ENCODE measurements around the gene SLIT3. TPM values are rescaled to one million over a fixed set of nuclear protein-coding genes. Genes with fewer than 3 reads are reported as not detected.

The SLIT3 gene
- total and polyA plus RNA-seq, 2 experiments from 2014 or later, result 0.59 to 0.71 TPM

- Histone ChIP-seq H3K4me3 (no peak overlapping the region), H3K27ac (ENCODE audit: low read depth) (no peak overlapping the region), H3K9me2 (ENCODE audit: insufficient read depth) (no peaks in the 10 kb centered on the region; the same call in 1 of the 2 replicates), H3K79me2 (replicated peaks; ENCODE audit: insufficient read depth) (no peaks in the 10 kb centered on the region), H3K4me1 (ENCODE audit: insufficient read depth) (no peaks in the 10 kb centered on the region), H3K27me3 (ENCODE audit: insufficient read depth) (no peaks in the 10 kb centered on the region), H3K4me2 (no peak overlapping the region), H3K36me3 (ENCODE audit: insufficient read depth) (no peaks in the 10 kb centered on the region), H4K20me1 (replicated peaks; ENCODE audit: insufficient read depth) (no peaks in the 10 kb centered on the region; the same call in 1 of the 2 replicates), H2AFZ (no peak overlapping the region), H3F3A (replicated peaks; ENCODE audit: low read depth) (no peaks in the 10 kb centered on the region)
- no peak for TF ChIP-seq ZNF331 (CRISPR knock-in tag; IDR thresholded peaks at IDR 0.05; ENCODE audit: low read depth)
- no peak for TF ChIP-seq EZH2phosphoT487 (IDR thresholded peaks at IDR 0.05; ENCODE audit: unreplicated experiment)
- no peak for TF ChIP-seq ZNF114 (CRISPR knock-in tag; IDR thresholded peaks at IDR 0.05)
- TF ChIP-seq, protein P1, sequence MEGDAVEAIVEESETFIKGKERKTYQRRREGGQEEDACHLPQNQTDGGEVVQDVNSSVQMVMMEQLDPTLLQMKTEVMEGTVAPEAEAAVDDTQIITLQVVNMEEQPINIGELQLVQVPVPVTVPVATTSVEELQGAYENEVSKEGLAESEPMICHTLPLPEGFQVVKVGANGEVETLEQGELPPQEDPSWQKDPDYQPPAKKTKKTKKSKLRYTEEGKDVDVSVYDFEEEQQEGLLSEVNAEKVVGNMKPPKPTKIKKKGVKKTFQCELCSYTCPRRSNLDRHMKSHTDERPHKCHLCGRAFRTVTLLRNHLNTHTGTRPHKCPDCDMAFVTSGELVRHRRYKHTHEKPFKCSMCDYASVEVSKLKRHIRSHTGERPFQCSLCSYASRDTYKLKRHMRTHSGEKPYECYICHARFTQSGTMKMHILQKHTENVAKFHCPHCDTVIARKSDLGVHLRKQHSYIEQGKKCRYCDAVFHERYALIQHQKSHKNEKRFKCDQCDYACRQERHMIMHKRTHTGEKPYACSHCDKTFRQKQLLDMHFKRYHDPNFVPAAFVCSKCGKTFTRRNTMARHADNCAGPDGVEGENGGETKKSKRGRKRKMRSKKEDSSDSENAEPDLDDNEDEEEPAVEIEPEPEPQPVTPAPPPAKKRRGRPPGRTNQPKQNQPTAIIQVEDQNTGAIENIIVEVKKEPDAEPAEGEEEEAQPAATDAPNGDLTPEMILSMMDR (conservative IDR thresholded peaks at IDR 0.05; ENCODE audit: low read depth in 2 of 2), result no peak
- TF ChIP-seq EZH2 (IDR thresholded peaks at IDR 0.05; ENCODE audit: low read depth, unreplicated experiment), result no peak
- TF ChIP-seq NANOG (IDR thresholded peaks at IDR 0.05; ENCODE audit: borderline replicate concordance), result no peak
- TF ChIP-seq JUNB (IDR thresholded peaks at IDR 0.05; ENCODE audit: unreplicated experiment), result no peak
- no peak for TF ChIP-seq ZNF462 (CRISPR knock-in tag; IDR thresholded peaks at IDR 0.05)
- no peak for TF ChIP-seq ETS1 (IDR thresholded peaks at IDR 0.05)
- DNase-seq (ENCODE audit: low spot score) (no peak), ATAC-seq (no peak)
- H3K27ac Mint-ChIP-seq, result no peak overlapping the region
- peaks cover 4% of the 10 kb centered on the region for H3K27me3 Mint-ChIP-seq (ENCODE audit: insufficient read depth, low read depth, poor library complexity)
- H3K36me3 Mint-ChIP-seq (ENCODE audit: low read depth), result no peaks in the 10 kb centered on the region
- no peaks in the 10 kb centered on the region; the same call in 1 of the 3 replicates for H3K4me1 Mint-ChIP-seq
- no peaks in the 10 kb centered on the region for H3K9me3 Mint-ChIP-seq
- no peak overlapping the region for H3K4me3 Mint-ChIP-seq
These were observed 499.4 kb downstream of the SLIT3 start for GRCh38 chr5:168801567-168801966.

Data from GM23338 (cell line).